KMS-11 (cell line): ENCODE measurements around the gene LDB2.

ENCODE experiments used
- H2AFZ ChIP-seq: fragments of 200-600 bp; sonication (generic); 2 replicates; pipeline ENCODE4 v1.6.1; 2016; ENCODE audit warnings: antibody characterized with exemption, mixed run types, low read depth
- H3K27ac ChIP-seq: fragments of 200-600 bp; sonication (generic); 2 replicates; pipeline ENCODE4 v1.6.1; 2016; ENCODE audit warnings: mild to moderate bottlenecking, mixed run types
- H3K27me3 ChIP-seq: fragments of 200-600 bp; sonication (generic); 2 replicates; pipeline ENCODE4 v1.6.1; 2017; ENCODE audit warnings: mild to moderate bottlenecking, low read depth, mixed run types, moderate library complexity; ENCODE audit not compliant: insufficient read depth
- H3K36me3 ChIP-seq: fragments of 200-600 bp; sonication (generic); 2 replicates; pipeline ENCODE4 v1.6.1; 2017; ENCODE audit warnings: mild to moderate bottlenecking, mixed run types; ENCODE audit not compliant: insufficient read depth
- H3K4me1 ChIP-seq: fragments of 200-600 bp; sonication (generic); 2 replicates; pipeline ENCODE4 v1.6.1; 2016; ENCODE audit warnings: mild to moderate bottlenecking, low read depth, mixed run types; ENCODE audit not compliant: poor library complexity, severe bottlenecking
- H3K4me2 ChIP-seq: fragments of 200-600 bp; sonication (generic); 2 replicates; pipeline ENCODE4 v1.7.0; 2016; ENCODE audit warnings: mild to moderate bottlenecking, mixed run types
- H3K4me3 ChIP-seq: fragments of 200-600 bp; sonication (generic); IDR thresholded peaks from 2 replicates; pipeline ENCODE4 v1.6.1; 2017; ENCODE audit warnings: low read depth, low read length, mixed read lengths; ENCODE audit not compliant: insufficient read depth
- H3K79me2 ChIP-seq: fragments of 200-600 bp; sonication (generic); 2 replicates; pipeline ENCODE4 v1.6.1; 2016; ENCODE audit warnings: low read depth, mixed run types; ENCODE audit not compliant: insufficient read depth
- H3K9ac ChIP-seq: fragments of 200-600 bp; sonication (generic); 2 replicates; pipeline ENCODE4 v1.6.1; 2016; ENCODE audit warnings: mild to moderate bottlenecking, mixed run types
- H4K20me1 ChIP-seq: fragments of 200-600 bp; sonication (generic); 2 replicates; pipeline ENCODE4 v1.6.1; 2016; ENCODE audit warnings: mild to moderate bottlenecking, mixed run types; ENCODE audit not compliant: insufficient read depth
- TF ChIP-seq, protein P1 (sequence below): fragments of 200-600 bp; sonication (generic); conservative IDR thresholded peaks from 2 replicates; pipeline ENCODE4 v1.6.1; 2017; ENCODE audit warnings: low read depth, mild to moderate bottlenecking, antibody characterized with exemption, low read length, moderate library complexity, mixed read lengths

The LDB2 gene

DNA sequence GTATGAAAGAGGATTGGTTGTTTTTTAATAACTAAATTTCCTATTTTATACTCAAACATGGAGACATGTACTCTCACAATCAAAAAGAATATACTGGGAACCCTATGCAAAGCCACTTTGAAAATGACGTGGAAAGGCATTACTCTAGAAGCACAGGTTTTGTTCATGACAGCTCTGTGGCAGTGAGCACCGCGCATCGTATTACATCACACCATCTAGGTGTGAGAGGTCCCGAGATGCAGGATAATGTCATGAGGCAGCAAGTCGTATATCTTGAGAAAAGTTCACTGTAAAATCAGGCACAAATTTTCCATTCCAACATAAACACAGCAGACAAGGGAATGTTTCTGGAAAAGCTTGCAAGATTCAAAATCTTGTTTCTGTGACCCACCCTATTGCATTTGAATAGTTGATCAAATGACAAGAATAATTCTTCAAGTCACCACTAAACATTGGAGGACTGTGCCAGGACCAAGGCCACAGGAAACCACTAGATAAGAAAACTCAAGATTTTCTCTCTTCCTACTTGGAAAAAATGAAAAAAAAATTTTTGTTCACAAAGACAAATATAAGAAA lies 127.6 kb downstream of the LDB2 start:
- no peak overlapping the region for H3K4me2 ChIP-seq
- no peak overlapping the region for H3K4me3 ChIP-seq
- TF ChIP-seq, protein P1, sequence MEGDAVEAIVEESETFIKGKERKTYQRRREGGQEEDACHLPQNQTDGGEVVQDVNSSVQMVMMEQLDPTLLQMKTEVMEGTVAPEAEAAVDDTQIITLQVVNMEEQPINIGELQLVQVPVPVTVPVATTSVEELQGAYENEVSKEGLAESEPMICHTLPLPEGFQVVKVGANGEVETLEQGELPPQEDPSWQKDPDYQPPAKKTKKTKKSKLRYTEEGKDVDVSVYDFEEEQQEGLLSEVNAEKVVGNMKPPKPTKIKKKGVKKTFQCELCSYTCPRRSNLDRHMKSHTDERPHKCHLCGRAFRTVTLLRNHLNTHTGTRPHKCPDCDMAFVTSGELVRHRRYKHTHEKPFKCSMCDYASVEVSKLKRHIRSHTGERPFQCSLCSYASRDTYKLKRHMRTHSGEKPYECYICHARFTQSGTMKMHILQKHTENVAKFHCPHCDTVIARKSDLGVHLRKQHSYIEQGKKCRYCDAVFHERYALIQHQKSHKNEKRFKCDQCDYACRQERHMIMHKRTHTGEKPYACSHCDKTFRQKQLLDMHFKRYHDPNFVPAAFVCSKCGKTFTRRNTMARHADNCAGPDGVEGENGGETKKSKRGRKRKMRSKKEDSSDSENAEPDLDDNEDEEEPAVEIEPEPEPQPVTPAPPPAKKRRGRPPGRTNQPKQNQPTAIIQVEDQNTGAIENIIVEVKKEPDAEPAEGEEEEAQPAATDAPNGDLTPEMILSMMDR: no peak
- H3K27me3 ChIP-seq: no peaks in the 10 kb centered on the region
- no peak overlapping the region for H3K27ac ChIP-seq
- no peaks in the 10 kb centered on the region for H4K20me1 ChIP-seq
- H3K36me3 ChIP-seq: no peaks in the 10 kb centered on the region
- no peak overlapping the region for H2AFZ ChIP-seq
- no peaks in the 10 kb centered on the region for H3K79me2 ChIP-seq
- no peak overlapping the region for H3K9ac ChIP-seq
- no peaks in the 10 kb centered on the region for H3K4me1 ChIP-seq

DNA sequence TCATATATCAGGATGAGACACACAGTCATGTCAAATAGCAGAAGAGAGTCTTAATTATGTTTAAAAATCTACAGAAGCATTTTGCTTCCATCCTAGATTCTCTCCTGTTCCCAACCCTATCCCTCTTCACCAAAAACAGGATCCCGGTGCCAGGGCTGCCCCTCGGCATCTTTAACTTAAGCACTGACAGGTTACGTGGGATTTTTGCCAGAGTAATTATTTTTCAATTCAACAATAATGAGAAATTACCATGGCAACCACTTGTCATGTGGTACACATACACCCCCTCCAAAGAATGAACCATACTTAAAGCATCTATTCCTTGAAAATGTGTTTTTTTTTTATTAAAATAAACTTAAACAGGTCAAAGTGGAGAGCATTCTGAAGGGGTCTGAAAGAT lies 130.6 kb downstream of the LDB2 start:
- H3K79me2 ChIP-seq: no peaks in the 10 kb centered on the region
- no peaks in the 10 kb centered on the region for H4K20me1 ChIP-seq
- no peak overlapping the region for H3K9ac ChIP-seq
- H3K36me3 ChIP-seq: no peaks in the 10 kb centered on the region
- TF ChIP-seq, protein P1: no peak
- H3K4me3 ChIP-seq: no peak overlapping the region
- no peak overlapping the region for H3K27ac ChIP-seq
- H3K27me3 ChIP-seq: no peaks in the 10 kb centered on the region
- no peak overlapping the region for H2AFZ ChIP-seq
- no peak overlapping the region for H3K4me2 ChIP-seq
- H3K4me1 ChIP-seq: no peaks in the 10 kb centered on the region

DNA sequence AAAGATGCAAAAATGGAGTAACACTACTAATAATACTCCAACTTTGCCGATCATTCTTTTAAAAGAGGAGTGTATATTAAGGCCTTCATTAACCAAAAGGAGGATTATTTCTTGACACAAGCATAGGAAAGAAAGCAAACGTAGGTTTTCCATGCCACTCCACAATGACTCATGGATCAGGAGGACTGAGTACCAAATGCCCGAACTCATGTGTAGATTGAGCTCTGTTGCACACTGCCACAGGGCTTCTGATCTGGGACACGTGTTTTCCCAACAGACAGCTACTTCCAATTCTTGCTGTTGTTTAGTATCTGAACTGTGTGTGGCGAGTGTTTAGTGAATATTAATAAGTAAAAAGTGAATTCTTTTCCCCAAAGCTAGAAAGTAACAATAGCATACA lies 131.2 kb downstream of the LDB2 start:
- Histone ChIP-seq H3K36me3 (no peaks in the 10 kb centered on the region), H3K79me2 (no peaks in the 10 kb centered on the region), H3K4me3 (no peak overlapping the region), H3K27me3 (no peaks in the 10 kb centered on the region), H3K27ac (no peak overlapping the region), H3K9ac (no peak overlapping the region), H3K4me2 (no peak overlapping the region), H4K20me1 (no peaks in the 10 kb centered on the region), H3K4me1 (no peaks in the 10 kb centered on the region), H2AFZ (no peak overlapping the region)
- TF ChIP-seq, protein P1: no peak

DNA sequence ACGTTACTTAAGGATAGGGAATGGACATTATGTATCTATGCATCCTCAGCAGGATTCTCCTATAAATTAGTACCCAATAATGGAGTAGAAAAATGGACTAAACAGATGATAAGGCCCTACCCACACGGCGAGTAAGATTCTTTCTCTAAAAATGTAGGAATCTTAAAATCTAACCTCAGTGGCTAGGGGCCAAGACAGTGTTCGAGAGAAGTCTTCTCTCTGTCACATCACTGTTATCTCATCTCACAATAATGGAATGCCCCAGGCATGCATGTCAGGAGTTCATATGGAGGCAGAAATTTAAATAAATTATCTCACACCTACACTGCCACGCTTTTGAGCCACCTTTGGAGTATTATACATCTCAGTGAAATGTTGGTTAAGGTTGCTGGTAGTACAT lies 132.9 kb downstream of the LDB2 start:
- Histone ChIP-seq H3K27ac (no peak overlapping the region), H3K4me1 (no peaks in the 10 kb centered on the region), H3K9ac (no peak overlapping the region), H3K79me2 (no peaks in the 10 kb centered on the region), H3K36me3 (no peaks in the 10 kb centered on the region), H4K20me1 (no peaks in the 10 kb centered on the region), H3K4me2 (no peak overlapping the region), H3K27me3 (no peaks in the 10 kb centered on the region), H3K4me3 (no peak overlapping the region), H2AFZ (no peak overlapping the region)
- TF ChIP-seq, protein P1: no peak
